Tibial artery (tissue), 4 donors: ENCODE data around the gene TNF.

Experiments
- DNase-seq, 2 donors: peaks; one replicate each; pipeline ENCODE4 v3.0.0-alpha.2; 2019
- H3K27ac ChIP-seq, 2 donors: fragments of 200-600 bp; sonication (generic) in 1 of 2; 1 replicate in 1 of 2; 2 replicates in 1 of 2; pipeline ENCODE4 v1.5.1; 2018 to 2019; ENCODE audit warnings: mild to moderate bottlenecking in 1 of 2
- H3K27me3 ChIP-seq, 2 donors: fragments of 200-600 bp; sonication (generic) in 1 of 2; one replicate each; pipeline versions ENCODE4 v1.5.1 to v1.6.0; 2016 to 2019
- H3K36me3 ChIP-seq, 3 donors: fragments of 200-600 bp; sonication (generic) in 2 of 3; one replicate each; pipeline ENCODE4 v1.5.1; 2016 to 2019; ENCODE audit warnings: mild to moderate bottlenecking in 2 of 3
- H3K4me1 ChIP-seq, 4 donors: fragments of 200-600 bp; sonication (generic) in 2 of 4; 1 replicate in 3 of 4; 2 replicates in 1 of 4; pipeline ENCODE4 v1.5.1; 2016 to 2019
- H3K4me3 ChIP-seq, 2 donors: fragments of 200-600 bp; sonication (generic) in 1 of 2; 1 replicate in 1 of 2; 2 replicates in 1 of 2; pipeline ENCODE4 v1.5.1; 2018 to 2019; ENCODE audit warnings: mild to moderate bottlenecking in 2 of 2
- H3K9me3 ChIP-seq, 3 donors: fragments of 200-600 bp; sonication (generic) in 1 of 3; one replicate each; pipeline ENCODE4 v1.5.1; 2016 to 2019
- CTCF ChIP-seq, 2 experiments: fragments of 200-600 bp in 1 of 2; fragments of 450-650 bp in 1 of 2; IDR thresholded peaks; one replicate each; pipeline ENCODE4 v1.5.1; 2017 to 2019; ENCODE audit warnings: antibody characterized with exemption in 2 of 2, mild to moderate bottlenecking in 1 of 2, moderate library complexity in 1 of 2
- intact Hi-C: fragments of 100-400 bp; cut with DNase I; formaldehyde crosslinking; loops from one replicate; pipeline ENCODE4 v1.15.0; 2023; ENCODE audit warnings: low total_unique reads

Gene TNF

GRCh38 chr6:31576897-31577578, 1.7 kb downstream of the TNF start:
- no peaks in the 10 kb centered on the region for H3K36me3 ChIP-seq
- no peak overlapping the region for H3K27ac ChIP-seq
- H3K4me1 ChIP-seq = peaks cover 0 to 11% (median 9%) of the 10 kb centered on the region in 4 donors
- DNase-seq = no peak
- intact Hi-C loops = no loop called here
- TF ChIP-seq CTCF (IDR thresholded peaks at IDR 0.05) = no peak
- peaks cover 0 to 21% of the 10 kb centered on the region in 2 donors for H3K27me3 ChIP-seq
- no peak overlapping the region for H3K4me3 ChIP-seq
- H3K9me3 ChIP-seq = no peaks in the 10 kb centered on the region

GRCh38 chr6:31577579-31577966, 2.2 kb downstream of the TNF start:
- DNase-seq = no peak
- Histone ChIP-seq H3K4me3 (no peak overlapping the region), H3K4me1 (peaks cover 0 to 16% (median 11%) of the 10 kb centered on the region in 4 donors), H3K9me3 (no peaks in the 10 kb centered on the region), H3K36me3 (no peaks in the 10 kb centered on the region), H3K27ac (no peak overlapping the region), H3K27me3 (peaks cover 0 to 21% of the 10 kb centered on the region in 2 donors)
- no peak for TF ChIP-seq CTCF (IDR thresholded peaks at IDR 0.05)
- intact Hi-C loops = no loop called here

- Histone ChIP-seq H3K9me3 (no peaks in the 10 kb centered on the region), H3K27me3 (peaks cover 0 to 12% of the 10 kb centered on the region in 2 donors), H3K36me3 (no peaks in the 10 kb centered on the region), H3K4me1 (peaks cover 0 to 16% (median 11%) of the 10 kb centered on the region in 4 donors), H3K4me3 (no peak overlapping the region), H3K27ac (no peak overlapping the region)
- no peak for DNase-seq
- intact Hi-C loops = no loop called here
- TF ChIP-seq CTCF (IDR thresholded peaks at IDR 0.05) = no peak
Measured at GRCh38 chr6:31578184-31579118, 3.1 kb downstream of the TNF start.

- Histone ChIP-seq H3K4me3 (no peak overlapping the region), H3K4me1 (peaks cover 0 to 16% (median 11%) of the 10 kb centered on the region in 4 donors), H3K9me3 (no peaks in the 10 kb centered on the region), H3K27ac (no peak overlapping the region), H3K27me3 (peaks cover 0 to 6% of the 10 kb centered on the region in 2 donors), H3K36me3 (no peaks in the 10 kb centered on the region)
- DNase-seq = no peak
- intact Hi-C loops = no loop called here
- TF ChIP-seq CTCF (IDR thresholded peaks at IDR 0.05) = no peak
Measured at GRCh38 chr6:31579119-31579505, 3.7 kb downstream of the TNF start.

- no peak for TF ChIP-seq CTCF (IDR thresholded peaks at IDR 0.05)
- H3K27me3 ChIP-seq = peaks cover 0 to 4% of the 10 kb centered on the region in 2 donors
- peaks cover 0 to 16% (median 11%) of the 10 kb centered on the region in 4 donors for H3K4me1 ChIP-seq
- intact Hi-C loops = no loop called here
- DNase-seq = no peak
- H3K4me3 ChIP-seq = no peak overlapping the region
- H3K36me3 ChIP-seq = no peaks in the 10 kb centered on the region
- no peaks in the 10 kb centered on the region for H3K9me3 ChIP-seq
- no peak overlapping the region for H3K27ac ChIP-seq
Measured at GRCh38 chr6:31579546-31580437, 4.4 kb downstream of the TNF start.
